Erythroblast (primary cell): ENCODE results near the gene TC2N.

Experiments
- GATA1 ChIP-seq: IDR thresholded peaks from 2 replicates; pipeline ENCODE4 v1.6.1; 2011; ENCODE audit warnings: low read depth, mild to moderate bottlenecking, control low read depth, low read length, moderate library complexity
- POLR2A ChIP-seq: IDR thresholded peaks from 2 replicates; pipeline ENCODE4 v1.6.1; 2011; ENCODE audit warnings: mild to moderate bottlenecking, low read length

GRCh38 chr14:91754185-91754584 lies 113.2 kb downstream of the TC2N start:
- no peak for TF ChIP-seq POLR2A
- no peak for TF ChIP-seq GATA1
